OCI-LY7 (cell line): ENCODE measurements around the gene SPTAN1.

Experiments used
- CTCF ChIP-seq: fragments of 200-600 bp; sonication (generic); conservative IDR thresholded peaks from 2 replicates; pipeline ENCODE4 v1.5.1; 2014; ENCODE audit warnings: mild to moderate bottlenecking, antibody characterized with exemption, low read length, moderate library complexity, mixed read lengths
- EZH2phosphoT487 ChIP-seq: fragments of 200-600 bp; sonication (generic); IDR thresholded peaks from 2 replicates; pipeline ENCODE4 v1.6.1; 2018; ENCODE audit warnings: low read depth, borderline replicate concordance, mild to moderate bottlenecking, mixed run types, antibody characterized with exemption, low read length, moderate library complexity, mixed read lengths

- TF ChIP-seq CTCF (no peak), EZH2phosphoT487 (no peak)
Measured at GRCh38 chr9:128643519-128644300, 91.3 kb downstream of the SPTAN1 start.
